Measurements from ENCODE around the gene CFAP61. TPM values are rescaled to one million over a fixed set of nuclear protein-coding genes. Genes with fewer than 3 reads are reported as not detected.
A peak's percentile ranks its signal among the peaks of the same experiment; 100 is the strongest.

Gene CFAP61
- total RNA-seq, 1 donor from 2014 or later: not detected

DNA sequence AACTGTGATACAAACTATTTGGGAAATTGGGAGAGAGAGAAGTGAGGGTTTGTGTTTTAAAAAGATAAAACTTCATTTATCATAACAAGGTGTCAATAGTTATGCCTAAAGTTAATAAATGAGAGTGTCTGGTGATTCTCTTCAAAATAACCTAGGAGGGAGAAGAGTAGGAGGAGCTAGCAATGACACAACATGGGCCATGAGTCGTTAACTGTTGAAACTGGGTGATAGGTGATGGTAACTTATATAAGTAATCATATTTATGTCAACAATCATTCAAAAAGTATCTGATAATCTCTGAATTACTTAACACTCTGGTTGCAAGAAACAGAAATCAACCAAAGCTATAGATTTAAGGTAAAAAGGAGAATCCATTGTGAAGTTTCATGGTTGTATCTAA lies 268.8 kb downstream of the CFAP61 start:
- no peak for DNase-seq (ENCODE audit: low read depth)
- H3K4me3 ChIP-seq (ENCODE audit: low read depth, low read length): no peak overlapping the region
- TF ChIP-seq, protein P1, sequence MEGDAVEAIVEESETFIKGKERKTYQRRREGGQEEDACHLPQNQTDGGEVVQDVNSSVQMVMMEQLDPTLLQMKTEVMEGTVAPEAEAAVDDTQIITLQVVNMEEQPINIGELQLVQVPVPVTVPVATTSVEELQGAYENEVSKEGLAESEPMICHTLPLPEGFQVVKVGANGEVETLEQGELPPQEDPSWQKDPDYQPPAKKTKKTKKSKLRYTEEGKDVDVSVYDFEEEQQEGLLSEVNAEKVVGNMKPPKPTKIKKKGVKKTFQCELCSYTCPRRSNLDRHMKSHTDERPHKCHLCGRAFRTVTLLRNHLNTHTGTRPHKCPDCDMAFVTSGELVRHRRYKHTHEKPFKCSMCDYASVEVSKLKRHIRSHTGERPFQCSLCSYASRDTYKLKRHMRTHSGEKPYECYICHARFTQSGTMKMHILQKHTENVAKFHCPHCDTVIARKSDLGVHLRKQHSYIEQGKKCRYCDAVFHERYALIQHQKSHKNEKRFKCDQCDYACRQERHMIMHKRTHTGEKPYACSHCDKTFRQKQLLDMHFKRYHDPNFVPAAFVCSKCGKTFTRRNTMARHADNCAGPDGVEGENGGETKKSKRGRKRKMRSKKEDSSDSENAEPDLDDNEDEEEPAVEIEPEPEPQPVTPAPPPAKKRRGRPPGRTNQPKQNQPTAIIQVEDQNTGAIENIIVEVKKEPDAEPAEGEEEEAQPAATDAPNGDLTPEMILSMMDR (conservative IDR thresholded peaks at IDR 0.05; ENCODE audit: low read depth, low read length): no peak

DNA sequence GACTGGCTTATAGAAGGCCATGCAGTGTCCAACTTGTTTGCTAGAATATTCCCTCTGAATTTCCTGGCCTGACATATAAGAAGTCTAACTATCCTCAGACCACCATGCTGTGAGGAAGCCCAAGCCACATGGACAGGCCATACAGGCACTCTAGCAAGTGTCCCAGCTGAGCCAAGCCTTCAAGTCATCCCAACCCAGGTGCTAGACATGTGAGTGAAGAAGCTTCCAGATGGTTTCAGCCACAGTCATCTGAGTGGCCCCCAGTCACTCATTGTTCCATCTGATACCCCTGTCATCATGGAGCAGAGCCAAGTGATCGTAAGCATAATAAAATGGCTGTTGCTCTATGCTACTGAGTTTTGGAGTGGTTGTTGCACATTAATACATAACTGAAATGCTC lies 269.6 kb downstream of the CFAP61 start:
- TF ChIP-seq, protein P1 (conservative IDR thresholded peaks at IDR 0.05; ENCODE audit: low read depth, low read length): no peak

DNA sequence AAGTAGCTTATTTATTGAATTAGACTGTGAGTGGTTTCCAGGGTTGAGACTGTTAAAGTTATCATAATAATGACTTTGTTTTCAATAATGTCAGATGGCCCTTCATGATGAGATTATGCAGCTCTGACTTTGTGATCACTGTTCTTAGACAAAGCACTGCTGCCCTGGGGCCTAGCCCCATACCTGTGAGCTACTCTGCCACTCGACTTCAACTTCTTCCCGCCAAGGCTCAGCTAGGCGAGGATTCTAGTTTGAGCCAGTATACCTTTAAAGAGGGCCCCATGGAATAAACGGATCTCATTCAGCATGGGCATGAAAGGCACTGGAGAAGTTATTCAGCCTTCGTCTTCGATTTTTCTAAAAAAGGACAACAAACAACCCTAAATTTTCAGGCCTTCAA lies 270.6 kb downstream of the CFAP61 start:
- TF ChIP-seq, protein P1 (conservative IDR thresholded peaks at IDR 0.05; ENCODE audit: low read depth, low read length): no peak
- H3K4me3 ChIP-seq (ENCODE audit: low read depth, low read length): no peak overlapping the region
- DNase-seq (ENCODE audit: low read depth): no peak

More for the DNA sequence above, 269.6 kb downstream of the CFAP61 start:
- no peak overlapping the region for H3K4me3 ChIP-seq (ENCODE audit: low read depth, low read length)
- no peak for DNase-seq (ENCODE audit: low read depth)

DNA sequence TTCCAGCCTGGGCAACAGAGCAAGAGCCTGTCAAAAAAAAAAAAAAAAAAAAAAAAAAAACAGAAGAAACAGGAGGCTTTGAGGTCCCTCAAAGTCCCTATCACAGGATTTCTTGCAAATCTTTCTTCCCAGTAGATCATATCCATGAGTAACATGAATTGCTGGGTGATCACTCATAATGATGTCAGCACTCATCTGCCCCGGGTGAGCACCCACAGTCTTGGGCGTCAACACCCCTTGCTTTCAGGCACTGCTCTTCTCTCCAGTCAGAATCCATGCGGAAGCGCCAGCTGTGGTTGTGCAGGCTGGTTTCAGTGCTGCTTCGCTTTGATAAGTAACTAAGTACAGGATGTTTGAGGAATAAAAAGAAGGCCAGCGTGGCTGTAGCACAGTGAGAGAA lies 275.4 kb downstream of the CFAP61 start:
- peak; percentile 41 for DNase-seq (ENCODE audit: low read depth)
- no peak overlapping the region for H3K4me3 ChIP-seq (ENCODE audit: low read depth, low read length)
- TF ChIP-seq, protein P1 (conservative IDR thresholded peaks at IDR 0.05; ENCODE audit: low read depth, low read length): no peak

DNA sequence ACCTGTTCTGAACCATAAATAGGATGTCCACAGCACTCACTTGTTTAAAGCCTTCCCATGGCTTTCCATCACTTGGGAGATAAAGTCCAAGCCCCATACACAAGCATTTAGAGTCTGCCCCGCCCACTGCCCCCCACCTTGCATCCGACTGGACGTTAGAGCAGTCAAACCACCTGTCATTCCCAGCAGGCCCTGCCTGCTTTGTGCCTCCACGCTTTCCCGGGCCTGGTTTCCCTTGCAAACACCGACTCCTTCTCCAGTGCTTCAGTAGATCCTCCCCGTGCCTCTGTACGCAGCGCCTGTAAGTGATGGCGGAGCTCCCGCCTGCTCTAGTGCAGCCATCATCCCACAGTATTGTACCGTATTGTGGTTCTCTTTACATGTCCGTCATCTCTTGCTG lies 277.2 kb downstream of the CFAP61 start:
- no peak for DNase-seq (ENCODE audit: low read depth)
- TF ChIP-seq, protein P1 (conservative IDR thresholded peaks at IDR 0.05; ENCODE audit: low read depth, low read length): no peak
- no peak overlapping the region for H3K4me3 ChIP-seq (ENCODE audit: low read depth, low read length)

DNA sequence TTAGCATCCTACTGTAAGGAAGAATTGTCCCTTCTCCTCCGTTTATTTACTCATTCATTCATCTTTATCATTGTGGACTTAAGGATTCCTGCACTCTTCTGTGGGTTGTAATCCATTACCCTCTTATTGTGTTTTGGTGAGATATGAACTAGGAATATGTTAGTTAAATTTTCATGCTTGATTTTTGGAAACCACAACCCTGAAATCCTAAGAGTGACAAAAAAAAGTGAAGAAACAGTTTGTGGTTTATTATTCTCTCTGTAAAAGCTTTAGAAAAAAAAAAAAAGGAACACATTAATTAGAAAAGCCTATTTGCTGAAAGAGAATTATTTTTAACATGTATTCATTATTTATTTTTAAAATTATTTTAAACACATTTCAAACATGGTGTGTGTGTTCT lies 278.8 kb downstream of the CFAP61 start:
- DNase-seq (ENCODE audit: low read depth): no peak
- no peak overlapping the region for H3K4me3 ChIP-seq (ENCODE audit: low read depth, low read length)
- TF ChIP-seq, protein P1 (conservative IDR thresholded peaks at IDR 0.05; ENCODE audit: low read depth, low read length): no peak

DNA sequence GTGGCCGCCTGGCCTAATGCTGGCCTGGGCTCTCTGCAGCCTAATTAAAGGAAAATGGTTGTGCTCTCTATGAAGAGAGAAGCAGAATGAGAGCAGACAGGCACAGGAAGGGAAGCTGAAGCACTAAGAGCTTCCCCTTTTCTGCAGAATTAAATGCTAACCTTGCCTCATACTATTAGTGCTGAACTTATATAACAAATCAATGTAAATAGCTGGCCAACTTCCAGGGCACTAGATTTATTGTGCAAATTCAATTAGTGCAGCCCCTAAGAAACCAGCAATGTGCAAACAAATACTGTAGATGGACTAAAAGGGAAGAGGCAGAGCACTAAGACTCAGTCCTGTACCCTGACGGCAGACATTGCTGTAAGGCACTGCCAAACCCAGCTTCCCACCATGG lies 279.5 kb downstream of the CFAP61 start:
- H3K4me3 ChIP-seq (ENCODE audit: low read depth, low read length): no peak overlapping the region
- no peak for DNase-seq (ENCODE audit: low read depth)
- TF ChIP-seq, protein P1 (conservative IDR thresholded peaks at IDR 0.05; ENCODE audit: low read depth, low read length): no peak

Data from epithelial cell of proximal tubule (primary cell).